GM12872 (cell line): Measurements from ENCODE around the gene SLC66A3.

ENCODE experiments used
- CTCF ChIP-seq: IDR thresholded peaks from 3 replicates; pipeline ENCODE4 v1.5.1; 2011; ENCODE audit warnings: low read depth, mild to moderate bottlenecking, low read length, moderate library complexity; ENCODE audit not compliant: insufficient read depth

Gene SLC66A3

GRCh38 chr2:11155381-11156035, at the start of gene SLC66A3:
Gene SLC66A3 (plus strand): TSS chr2:11155467. CDS start chr2:11155547, 80 bp downstream.
- TF ChIP-seq CTCF: no peak; the same call in 2 of the 3 replicates

DNA sequence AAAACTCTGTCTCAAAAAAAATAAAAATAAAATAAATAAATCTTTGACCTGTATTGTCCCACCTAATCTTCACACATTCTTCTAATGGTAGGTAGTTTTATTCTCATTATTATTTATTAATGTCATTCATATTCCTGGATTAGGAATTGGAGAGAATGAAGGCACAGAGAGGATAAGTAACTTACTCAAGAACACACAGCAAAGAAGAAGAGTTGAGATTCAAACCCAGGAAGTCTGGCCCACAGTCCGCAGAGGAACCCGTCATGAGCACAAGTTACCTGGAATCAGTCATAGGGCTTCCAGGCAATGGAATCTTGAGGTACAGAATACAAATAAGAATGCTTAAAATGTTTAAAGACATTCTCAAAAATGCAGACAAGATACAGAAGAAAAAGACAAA, 46.3 kb upstream of the SLC66A3 start:
- no peak for TF ChIP-seq CTCF

DNA sequence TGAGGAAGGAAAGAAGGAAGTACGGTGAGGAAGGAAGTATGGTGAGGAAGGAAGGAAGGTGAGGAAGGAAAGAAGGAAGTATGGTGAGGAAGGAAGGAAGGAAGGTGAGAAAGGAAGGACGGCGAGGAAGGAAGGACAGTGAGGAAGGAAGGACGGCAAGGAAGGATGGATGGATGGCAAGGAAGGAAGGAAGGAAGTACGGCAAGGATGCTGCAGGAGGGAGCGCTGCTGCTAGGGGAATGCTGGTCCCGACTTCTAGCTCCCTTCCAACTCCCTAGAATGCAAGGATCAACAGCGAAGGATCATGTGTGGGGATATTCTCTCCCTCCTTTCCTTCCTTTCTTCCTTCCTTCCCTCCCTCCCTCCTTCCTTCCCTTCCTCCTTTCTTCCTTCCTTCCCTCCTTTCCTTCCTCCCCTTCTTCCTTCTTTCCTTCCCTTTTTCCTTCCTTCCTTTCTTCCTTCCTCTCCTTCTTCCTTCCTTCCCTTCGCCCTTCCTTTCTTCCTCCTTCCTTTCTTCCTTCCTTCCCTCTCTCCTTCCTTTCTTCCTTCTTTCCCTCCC, 42.3 kb upstream of the SLC66A3 start:
- TF ChIP-seq CTCF: no peak

- no peak for TF ChIP-seq CTCF
These were observed 37.5 kb upstream of the SLC66A3 start for GRCh38 chr2:11117776-11118175.

DNA sequence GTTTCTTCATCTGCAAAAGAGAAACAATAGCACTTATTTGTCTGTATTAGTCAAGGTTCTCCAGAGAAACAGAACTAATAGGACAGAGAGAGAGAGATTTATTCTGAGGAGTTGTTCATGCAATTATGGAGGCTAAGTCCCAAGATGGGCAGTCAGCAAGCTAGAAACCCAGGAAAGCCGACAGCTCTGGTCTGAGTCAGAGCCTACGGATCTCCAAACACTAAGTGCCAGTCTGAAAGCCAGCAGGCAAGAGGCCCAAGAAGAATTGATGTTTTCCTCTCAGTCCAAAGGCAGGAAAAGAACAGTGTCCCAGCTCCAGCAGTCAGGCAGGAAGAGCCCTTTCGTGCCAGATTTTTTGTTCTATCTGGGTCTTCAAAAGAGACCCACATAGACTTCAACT, 36.5 kb upstream of the SLC66A3 start:
- TF ChIP-seq CTCF: no peak

DNA sequence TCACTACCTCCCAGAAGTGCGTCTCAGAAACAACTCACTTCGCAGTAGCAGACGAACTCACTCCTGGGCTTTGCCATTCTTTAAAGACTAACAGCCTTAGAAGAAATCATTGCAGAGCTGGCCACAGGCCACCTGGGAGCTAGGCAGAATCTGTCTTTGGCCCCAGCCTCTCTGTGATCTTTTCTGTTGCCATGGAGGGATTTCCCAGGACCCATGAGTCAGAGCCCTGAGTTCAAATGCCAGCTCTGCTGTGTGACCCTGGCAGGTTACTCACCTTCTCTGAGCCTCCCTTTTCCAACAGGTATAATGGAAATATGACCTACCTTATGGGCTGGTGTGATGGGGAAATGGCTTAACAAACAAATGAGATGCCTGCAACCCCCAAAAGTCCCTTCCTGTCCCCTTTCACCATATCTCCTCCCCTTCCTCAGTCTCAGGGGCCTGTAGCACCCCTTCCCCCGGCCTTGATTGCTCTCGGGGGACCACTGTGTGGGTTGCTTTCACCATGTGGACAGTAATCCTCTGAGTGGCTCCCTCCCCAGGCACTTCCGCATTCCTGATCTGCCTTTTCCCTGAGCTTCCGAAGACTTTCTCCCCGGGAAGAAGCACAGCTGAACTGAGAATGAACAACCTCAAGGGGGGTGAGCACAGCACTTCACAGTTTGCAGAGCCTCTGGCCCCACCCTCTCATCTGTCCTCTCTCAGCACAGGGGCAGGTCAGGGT, 34.0 kb upstream of the SLC66A3 start:
- TF ChIP-seq CTCF: no peak

DNA sequence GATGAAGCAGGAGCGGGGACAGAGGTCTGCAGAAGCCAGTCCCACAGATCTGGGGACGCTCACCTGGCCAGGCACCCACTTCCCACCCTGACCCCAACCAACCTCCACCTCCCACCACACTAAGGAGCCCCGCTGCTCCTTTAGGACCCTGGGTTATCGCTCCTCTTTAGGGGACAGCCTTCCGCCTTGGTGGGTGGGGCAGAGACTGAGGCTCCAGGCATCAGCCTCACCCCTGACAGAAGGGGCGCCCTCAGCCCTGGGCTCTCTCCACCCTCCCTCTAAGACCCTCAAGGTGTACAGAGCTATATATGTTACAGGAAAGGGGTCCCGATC, 33.5 kb upstream of the SLC66A3 start:
- TF ChIP-seq CTCF: no peak
